ENCODE measurements around the gene SLC44A2. TPM values are rescaled to one million over a fixed set of nuclear protein-coding genes. Genes with fewer than 3 reads are reported as not detected.

SLC44A2 gene
- total and polyA plus RNA-seq, 3 donors from 2014 or later: 268 to 463 (median 360) TPM

DNA sequence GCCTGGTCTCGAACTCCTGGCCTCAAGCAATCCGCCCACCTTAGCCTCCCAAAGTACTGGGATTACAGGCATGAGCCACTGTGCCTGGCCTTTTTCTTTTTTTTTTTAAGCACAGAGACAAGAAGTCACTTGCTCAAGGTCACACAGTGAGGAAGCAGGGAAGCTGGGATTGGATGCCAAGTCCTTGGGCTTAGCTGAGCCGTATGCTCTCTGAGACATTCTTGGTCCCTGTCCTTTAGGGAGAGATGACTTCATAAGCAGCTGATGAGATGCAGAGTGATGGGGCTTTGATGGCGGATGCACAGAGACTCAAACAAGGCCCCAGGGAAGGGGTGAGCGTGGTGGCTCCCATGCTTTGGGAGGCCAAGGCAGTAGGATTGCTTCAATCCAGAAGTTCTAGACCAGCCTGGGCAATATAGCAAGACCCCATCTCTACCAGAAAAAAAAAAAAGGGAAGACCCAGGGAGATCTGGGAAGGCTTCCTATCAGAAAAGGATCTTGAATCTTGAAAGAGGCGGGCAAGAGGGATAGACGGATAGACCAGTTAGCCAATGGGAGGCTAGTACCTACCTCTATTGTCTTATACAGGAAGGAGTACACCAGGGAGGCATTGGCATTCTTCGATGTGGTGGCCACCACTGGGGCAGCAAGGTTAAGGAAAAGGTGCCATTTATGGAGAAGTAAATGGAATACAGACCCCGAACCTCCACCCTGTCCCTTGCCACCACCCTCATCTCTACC, 42.1 kb upstream of the SLC44A2 start:
- no peaks in the 10 kb centered on the region for H3K36me3 ChIP-seq (ENCODE audit: low read depth, missing control alignments)
- no peak for TF ChIP-seq CTCF (IDR thresholded peaks at IDR 0.05)
- no peak for TF ChIP-seq POLR2A (IDR thresholded peaks at IDR 0.05)
- no peaks in the 10 kb centered on the region for H3K9me3 ChIP-seq
- H3K27me3 ChIP-seq: no peaks in the 10 kb centered on the region
- no peak overlapping the region for H3K27ac ChIP-seq
- peaks cover 4% of the 10 kb centered on the region for H3K4me1 ChIP-seq
- intact Hi-C loops (cut with DNase I; ENCODE audit: low total_unique reads): no loop called here
- peak; percentile 63 for DNase-seq
- 76 to 80% methylated on average over 7 to 9 of the region's 9 CpGs for WGBS, 2 donors
- no peak overlapping the region for H3K4me3 ChIP-seq

DNA sequence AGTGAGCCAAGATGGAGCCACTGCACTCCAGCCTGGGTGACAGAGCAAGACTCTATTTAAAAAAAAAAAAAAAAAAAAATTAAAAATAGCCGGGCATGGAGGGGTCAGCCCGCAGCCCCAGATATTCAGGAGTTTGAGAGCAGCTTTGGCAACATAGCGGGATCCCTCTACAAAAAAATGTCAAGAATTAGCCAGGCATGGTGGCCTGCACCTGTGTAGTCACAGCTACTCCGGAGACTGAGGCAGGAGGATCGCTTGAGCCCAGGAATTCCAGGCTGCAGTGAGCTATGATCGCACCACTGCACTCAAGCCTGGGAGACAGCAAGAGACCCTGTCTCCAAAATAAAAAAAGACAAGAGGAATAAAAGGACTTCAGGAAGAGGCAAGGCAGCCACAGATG, 39.0 kb upstream of the SLC44A2 start:
- intact Hi-C loops (cut with DNase I; ENCODE audit: low total_unique reads): no loop called here
- WGBS, 2 donors: 81 to 87% methylated on average over 6 of the region's 6 CpGs

DNA sequence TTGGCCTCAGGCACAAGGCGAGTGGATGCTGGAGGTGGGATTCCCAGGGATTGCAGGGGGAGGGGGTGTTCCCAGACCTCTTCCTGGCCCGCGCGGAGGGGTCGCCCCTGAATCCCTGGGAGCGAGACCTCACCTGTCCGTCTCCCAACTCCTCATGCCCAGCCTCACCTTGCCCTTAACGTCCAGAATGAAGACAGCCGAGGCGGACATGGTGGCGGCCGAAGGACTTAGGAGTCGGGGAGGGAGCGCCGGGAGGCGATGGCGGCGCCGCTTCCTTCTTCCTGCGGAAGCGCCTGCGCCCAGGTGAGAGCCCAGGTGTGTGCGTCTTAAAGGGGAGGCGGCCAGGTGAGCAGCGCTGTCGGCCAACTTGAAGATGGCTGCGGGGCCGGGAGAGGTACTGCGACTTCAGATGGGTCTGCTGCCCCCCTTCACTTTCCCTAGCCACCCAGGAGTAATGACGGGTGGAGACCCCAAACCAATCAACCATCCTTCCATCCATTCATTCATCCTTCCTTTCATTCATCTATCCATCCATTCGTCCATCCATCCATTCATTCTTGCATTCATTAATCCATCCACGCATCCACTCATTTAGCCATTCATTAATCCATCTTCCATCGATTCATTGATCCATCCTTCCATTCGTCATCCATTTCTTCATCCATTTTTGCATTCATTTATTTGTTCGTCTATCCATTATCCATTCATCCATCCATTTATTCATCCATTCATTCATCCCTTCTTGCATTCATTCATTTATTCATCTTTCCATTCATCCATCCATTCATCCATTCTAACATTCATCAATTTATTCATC, 38.1 kb upstream of the SLC44A2 start, which contains the start of gene AP1M2:
Gene AP1M2 (minus strand): TSS at position 291 of the 817 bp plus-strand sequence. CDS start 81 bp downstream, at position 210.
- no peak for DNase-seq
- peak within 1 kb of the TSS in 1 of 2 donors; percentile 39 for H3K4me3 ChIP-seq
- H3K27ac ChIP-seq: no peak within 1 kb of the TSS
- peaks cover 4% of the 10 kb centered on the region for H3K4me1 ChIP-seq
- no peak for TF ChIP-seq CTCF (IDR thresholded peaks at IDR 0.05)
- no peak for TF ChIP-seq POLR2A (IDR thresholded peaks at IDR 0.05)
- no peaks in the 10 kb centered on the region for H3K27me3 ChIP-seq
- H3K36me3 ChIP-seq (ENCODE audit: low read depth, missing control alignments): no peaks in the 10 kb centered on the region
- 13 to 27% methylated on average over 10 to 35 of the region's 35 CpGs for WGBS, 2 donors
- intact Hi-C loops (cut with DNase I; ENCODE audit: low total_unique reads): no loop called here
- no peaks in the 10 kb centered on the region for H3K9me3 ChIP-seq

More for the DNA sequence above, 39.0 kb upstream of the SLC44A2 start:
- no peak for DNase-seq
- Histone ChIP-seq H3K9me3 (no peaks in the 10 kb centered on the region), H3K27ac (no peak overlapping the region), H3K4me3 (no peak overlapping the region), H3K27me3 (no peaks in the 10 kb centered on the region), H3K36me3 (ENCODE audit: low read depth, missing control alignments) (no peaks in the 10 kb centered on the region), H3K4me1 (peaks cover 4% of the 10 kb centered on the region)
- TF ChIP-seq POLR2A (IDR thresholded peaks at IDR 0.05): no peak
- TF ChIP-seq CTCF (IDR thresholded peaks at IDR 0.05): no peak

GRCh38 chr19:10587839-10588150, 37.6 kb upstream of the SLC44A2 start:
- TF ChIP-seq CTCF (IDR thresholded peaks at IDR 0.05) (no peak), POLR2A (IDR thresholded peaks at IDR 0.05) (no peak)
- DNase-seq: no peak
- 56 to 84% methylated on average over 2 of the region's 2 CpGs for WGBS, 2 donors
- Histone ChIP-seq H3K27me3 (no peaks in the 10 kb centered on the region), H3K4me1 (peaks cover 4% of the 10 kb centered on the region), H3K36me3 (ENCODE audit: low read depth, missing control alignments) (no peaks in the 10 kb centered on the region), H3K9me3 (no peaks in the 10 kb centered on the region), H3K4me3 (no peak overlapping the region), H3K27ac (no peak overlapping the region)
- intact Hi-C loops (cut with DNase I; ENCODE audit: low total_unique reads): no loop called here

All from testis (tissue), 3 donors.